ENCODE results near the gene CARM1.
"Not testable (repeated sequence)": the region's sequence is repeated elsewhere in the genome, so short reads cannot be mapped to it uniquely, and the experiment has no call there.

CARM1 gene

DNA sequence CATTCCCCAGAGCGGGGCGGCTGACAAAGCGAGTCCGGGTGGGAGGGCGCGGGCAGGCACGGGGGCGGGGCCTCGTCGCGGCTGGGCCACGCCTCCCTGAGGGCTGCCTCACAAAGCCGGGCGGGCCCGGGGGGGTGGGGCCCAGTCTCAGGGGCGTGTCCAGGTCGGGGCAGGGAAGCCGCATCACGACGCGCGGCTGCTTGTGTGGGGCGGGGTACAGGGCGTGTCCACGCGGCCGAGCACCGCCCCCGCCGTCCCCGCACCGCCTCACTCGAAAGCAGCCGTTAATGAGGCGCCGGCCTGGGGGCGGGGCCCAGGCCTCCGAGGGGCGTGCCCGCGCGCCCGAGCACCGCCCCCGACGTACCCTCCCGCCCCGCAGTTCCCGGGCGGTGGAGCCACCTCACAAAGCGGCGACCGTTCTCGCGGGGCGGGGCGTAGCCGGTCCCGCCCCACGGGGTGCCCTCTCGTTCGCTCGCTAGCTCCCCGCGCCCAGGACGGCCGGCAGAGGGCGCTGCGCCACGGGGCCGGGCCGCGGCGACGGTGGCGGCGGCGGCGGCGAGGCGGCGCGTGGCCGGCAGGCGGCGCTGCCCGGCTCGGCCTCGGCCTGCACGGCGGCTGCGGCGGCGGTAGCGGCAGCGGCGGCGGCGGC, at the start of gene CARM1:
Gene CARM1, plus strand, starts transcription at position 599 of the 649 bp plus-strand sequence. CDS start 150 bp downstream, outside the sequence.
- peak; percentile 94 for DNase-seq

DNA sequence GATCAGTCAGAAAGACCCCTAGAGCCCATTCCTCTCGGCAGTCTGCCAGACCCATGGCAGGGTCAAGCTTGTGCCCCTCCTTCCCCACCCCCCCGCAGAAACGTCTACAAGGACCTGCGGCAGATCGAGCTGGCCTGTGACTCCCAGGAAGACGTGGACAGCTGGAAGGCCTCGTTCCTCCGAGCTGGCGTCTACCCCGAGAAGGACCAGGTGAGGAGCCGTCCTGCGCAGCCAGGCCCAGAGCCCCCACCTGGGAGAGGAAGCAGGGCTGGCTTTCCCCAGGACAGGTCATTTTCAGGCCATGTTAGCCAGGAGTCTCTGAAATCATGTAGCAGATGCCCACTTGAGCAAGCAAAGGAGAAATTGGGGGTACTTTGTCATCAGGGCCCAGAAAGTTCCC, 47.7 kb upstream of the CARM1 start:
- no peak for DNase-seq

DNA sequence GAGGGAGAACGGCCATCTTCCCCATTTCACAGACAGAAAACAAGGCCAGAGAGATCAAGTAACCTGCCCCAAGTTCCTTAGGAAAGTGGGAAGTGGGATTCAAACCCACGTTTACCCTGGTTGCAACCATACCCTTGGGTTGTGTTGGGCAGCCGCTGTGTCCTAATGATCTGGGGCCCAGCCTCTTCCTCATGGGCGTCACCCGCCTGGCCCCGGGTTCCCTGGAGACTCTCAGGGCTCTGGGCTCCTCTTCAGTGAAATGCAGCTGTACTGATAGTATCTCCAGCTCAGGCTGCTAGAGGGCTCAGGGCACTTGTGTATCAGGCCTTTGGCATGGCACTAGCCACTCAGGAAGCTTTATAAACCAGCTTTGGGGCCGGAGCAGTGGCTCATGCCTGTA, 45.1 kb upstream of the CARM1 start:
- DNase-seq: no peak

DNA sequence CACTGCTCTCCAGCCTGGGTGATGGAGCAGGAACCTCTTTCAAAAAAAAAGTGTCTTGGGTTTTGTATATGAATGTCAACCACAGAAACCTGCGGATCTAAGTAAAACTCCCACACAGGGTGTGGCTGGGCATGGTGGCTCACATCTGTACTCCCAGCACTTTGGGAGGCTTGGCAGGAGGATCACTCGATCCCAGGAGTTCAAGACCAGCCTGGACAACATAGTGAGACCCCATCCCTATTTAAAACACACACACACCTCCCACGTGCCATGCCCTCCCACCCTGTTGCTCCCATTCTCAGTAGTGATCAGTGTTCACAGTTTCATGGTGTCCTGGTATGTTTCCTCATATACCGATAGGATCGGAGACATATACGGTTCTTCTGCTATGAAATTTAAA, 44.5 kb upstream of the CARM1 start:
- no peak for DNase-seq

DNA sequence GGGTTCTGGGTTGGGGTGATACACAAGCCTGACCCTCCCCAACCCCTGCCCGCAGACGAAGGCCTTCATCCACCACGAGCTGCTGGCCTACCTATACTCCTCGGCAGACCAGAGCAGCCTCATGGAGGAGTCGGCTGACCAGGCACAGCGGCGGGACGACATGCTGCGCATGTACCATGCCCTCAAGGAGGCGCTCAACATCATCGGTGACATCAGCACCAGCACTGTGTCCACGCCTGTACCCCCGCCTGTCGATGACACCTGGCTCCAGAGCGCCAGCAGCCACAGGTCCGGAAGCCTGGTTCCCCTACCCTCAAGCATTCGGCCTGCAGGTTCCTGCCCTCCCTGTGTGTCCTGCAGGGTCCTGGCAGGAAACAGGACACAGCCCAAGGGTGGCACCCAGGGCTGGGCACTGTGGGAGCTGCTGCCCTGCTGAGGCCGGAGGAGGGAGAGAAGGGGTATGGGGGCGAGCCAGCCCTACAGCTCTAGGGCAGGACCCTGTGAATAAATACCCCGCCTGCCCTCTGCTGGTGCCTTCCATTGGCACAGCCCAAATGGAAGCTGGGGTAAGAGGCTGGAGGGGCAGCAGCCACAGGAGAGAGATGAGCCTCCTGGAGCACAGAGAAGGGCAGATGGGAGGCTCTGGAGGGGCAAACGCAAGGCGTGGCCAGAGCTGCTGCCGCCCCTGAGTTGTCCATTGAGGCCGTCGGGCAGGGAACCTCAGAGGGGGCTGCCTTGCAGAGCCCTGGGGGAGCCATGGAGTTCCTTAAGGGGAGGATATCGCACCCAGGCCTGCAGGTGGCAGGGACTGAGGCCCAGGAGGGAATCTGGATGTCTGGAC, 42.2 kb upstream of the CARM1 start:
- DNase-seq: no peak

DNA sequence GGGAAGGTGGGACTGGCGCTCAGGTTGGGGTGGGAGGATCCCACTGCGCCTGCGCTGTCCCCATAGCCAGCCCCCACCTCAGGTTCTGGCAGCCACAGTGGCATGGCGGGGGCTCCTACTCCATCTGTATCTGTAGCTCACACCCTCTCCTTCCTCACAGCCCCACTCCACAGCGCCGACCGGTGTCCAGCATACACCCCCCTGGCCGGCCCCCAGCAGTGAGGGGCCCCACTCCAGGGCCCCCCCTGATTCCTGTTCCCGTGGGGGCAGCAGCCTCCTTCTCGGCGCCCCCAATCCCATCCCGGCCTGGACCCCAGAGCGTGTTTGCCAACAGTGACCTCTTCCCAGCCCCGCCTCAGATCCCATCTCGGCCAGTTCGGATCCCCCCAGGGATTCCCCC, 41.4 kb upstream of the CARM1 start:
- DNase-seq: no peak

DNA sequence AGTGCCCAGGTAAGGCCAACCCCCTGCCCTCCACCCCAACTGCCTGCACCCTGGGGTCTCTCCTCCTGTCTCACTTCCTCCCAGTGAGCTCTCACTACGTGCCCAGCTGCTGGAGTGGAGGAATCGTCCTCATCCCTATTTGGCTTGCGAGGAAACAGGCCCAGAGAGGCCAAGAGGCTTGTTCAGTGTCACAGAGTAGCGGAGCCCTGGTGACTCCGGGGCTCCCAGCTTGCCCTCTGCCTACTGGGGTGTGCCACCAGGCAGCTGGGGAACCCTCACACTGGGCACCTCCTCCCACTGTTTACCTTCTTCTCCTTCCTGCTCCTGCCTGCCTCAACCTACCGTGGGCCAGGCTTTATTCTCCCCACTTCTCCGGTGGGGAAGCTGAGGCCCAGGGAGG, 41.0 kb upstream of the CARM1 start:
- no peak for DNase-seq

DNA sequence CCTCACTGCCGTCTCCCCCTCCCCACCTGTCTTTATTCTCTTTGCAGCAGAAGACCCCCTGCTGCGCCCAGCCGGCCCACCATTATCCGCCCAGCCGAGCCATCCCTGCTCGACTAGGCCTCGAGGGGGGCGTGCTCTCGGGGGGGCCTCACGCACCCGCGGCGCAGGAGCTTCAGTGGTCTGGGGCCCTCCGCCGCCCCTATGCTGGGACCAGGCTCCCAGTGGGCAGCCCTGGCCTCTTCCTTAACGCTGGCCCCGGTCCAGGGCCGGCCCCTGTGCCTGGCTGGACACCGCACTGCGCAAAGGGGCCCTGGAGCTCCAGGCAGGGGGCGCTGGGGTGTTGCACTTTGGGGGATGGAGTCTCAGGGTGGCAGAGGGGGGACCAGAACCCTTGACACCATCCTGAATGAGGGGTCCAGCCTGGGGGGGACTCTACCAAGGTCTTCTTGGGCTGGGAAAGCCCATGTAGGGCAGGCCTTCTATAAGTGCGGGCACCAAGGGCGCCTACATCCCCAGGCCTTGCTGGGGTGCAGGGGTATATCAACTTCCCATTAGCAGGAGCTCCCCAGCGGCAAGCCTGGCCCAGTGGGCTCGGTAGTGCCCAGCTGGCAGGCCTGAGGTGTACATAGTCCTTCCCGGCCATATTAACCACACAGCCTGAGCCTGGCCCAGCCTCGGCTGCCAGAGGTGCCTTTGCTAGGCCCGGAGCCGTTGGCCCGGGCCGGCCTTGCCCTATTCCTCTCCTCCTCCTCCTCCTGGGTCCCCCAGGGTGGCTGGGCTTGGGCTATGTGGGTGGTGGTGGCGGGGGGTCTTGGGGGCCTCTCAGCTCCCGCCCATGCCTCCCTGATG, 40.2 kb upstream of the CARM1 start:
- DNase-seq: no peak

DNA sequence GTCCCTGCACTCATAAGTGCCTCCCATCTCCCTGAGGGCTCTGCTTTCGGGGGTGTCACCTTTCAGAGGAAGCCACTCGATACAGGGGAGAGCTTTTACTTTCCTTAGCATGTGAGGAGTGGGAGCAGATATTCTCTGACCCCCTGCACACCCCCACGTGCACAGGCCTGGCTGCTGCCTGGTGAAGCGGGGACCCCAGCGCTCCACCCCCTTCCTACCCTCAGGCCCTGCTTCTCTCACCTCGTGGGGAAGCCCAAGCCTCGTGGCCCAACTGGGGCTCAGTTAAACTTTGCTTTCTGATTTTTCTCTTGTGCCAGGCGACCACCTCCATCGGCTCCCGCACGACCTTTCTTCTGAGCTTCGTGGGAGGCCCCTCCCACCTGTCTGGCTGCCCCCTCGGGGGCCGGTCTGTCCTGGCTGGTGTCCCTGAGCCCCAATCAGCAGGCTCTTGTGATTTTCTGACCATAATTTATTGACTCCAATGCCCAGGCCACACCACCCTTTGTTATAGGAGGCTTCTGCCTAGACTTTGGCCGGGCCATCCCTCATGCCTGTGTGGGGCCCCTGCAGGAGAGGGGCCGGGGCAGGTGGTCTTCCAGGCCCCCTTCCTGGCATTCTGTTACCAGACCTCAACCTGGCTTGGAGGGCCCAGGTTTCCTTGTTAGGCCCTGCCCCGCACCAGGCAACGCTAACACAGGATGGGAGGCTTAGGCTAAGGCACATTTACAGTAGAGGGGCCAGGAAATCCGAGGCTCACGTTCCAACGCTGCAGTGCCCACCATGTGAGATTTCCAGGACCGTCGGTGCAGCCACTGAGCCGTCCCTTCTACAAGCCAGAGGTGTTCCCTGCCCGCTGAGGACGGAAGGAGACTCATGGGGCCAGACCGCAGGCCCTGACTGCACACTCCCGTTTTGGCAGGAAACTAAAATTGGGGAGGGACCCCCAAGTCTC, 39.1 kb upstream of the CARM1 start:
- no peak for DNase-seq

DNA sequence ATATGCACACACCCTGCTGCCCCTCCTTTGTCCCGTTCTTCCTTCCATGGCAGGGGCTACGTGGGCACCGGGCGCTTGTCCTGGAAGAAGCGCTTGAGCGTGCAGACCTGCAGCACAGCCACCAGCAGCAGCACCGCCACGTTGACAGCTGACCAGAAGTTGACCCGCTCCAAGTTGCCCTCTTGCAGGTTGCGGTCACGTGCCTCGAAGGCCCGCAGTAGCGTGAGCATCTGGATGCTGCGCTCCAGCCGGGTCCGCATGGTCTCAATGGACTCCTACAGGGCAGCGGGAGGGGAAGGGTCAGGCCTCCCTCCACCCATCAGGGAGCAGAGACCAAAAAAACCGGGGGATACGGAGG, 38.4 kb upstream of the CARM1 start:
- no peak for DNase-seq

DNA sequence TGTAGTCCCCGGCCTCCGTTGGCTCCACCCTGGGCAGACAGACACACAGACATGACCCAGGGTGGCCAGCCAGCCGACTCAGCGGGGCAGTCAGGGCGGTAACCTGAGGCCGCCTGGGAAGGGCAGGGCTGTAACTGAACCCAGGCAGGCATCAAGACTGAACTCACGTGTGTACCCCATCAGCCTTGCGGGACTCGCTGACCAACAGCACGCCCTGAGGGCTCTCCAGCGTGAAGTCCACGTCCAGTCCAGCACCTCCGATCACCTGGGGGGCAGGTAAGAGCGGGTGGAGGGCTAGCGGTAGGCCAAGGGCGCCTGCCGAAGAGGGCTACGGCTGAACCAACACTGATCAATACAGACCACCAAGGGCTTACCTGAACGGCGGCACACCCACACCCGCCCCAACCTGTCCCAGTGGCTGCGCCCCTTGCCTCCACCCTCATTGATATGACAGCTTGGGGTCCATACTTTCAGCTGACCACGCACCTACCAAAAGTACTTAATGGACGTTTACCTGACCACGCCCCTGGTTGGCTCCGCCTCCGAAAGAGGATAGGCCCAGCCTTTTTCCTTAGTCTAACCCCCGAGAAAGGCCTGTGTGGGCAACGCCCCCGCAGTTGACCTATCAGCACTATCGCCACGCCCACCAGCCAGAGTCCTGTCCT, 36.1 kb upstream of the CARM1 start:
- DNase-seq: no peak

DNA sequence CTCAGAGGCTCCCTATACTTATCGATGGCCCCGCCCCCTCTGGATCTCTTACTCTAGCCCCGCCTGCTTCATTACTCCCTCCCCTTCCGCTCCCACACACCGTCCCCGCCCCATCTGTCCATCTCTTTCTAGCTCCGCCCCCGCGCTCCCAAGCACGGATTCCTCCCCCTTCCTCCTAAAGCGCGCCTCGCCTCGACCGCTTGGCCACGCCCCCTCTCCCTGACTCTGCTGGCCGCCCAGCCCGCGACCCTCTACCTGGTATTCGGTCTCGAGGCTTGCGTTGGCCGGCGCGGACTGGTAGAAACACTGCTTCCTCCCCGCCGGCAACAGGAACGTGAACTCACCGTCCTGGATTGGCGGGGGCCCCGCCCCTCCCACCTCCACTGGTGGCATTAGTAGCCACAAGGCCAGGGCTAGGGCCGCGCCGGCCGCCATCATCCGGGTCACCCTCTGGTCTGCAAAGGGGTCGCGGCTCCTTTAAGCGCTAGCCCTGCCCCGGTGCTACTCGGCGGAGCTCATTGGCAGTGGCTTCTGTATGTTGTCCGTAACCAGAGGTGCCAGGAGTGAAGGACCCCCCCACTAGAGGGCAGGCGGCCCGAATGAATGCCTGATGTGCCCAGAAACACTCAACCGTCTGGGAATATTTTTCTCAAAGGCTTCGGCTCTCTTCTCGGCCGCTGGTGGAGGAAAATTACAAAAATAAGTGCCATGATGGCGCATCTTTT, 35.4 kb upstream of the CARM1 start, which contains the start of gene TMED1:
Gene TMED1, minus strand, starts transcription at position 459 of the 725 bp plus-strand sequence. Its CDS starts 21 bp downstream, at position 438.
- peak; percentile 100 for DNase-seq

DNA sequence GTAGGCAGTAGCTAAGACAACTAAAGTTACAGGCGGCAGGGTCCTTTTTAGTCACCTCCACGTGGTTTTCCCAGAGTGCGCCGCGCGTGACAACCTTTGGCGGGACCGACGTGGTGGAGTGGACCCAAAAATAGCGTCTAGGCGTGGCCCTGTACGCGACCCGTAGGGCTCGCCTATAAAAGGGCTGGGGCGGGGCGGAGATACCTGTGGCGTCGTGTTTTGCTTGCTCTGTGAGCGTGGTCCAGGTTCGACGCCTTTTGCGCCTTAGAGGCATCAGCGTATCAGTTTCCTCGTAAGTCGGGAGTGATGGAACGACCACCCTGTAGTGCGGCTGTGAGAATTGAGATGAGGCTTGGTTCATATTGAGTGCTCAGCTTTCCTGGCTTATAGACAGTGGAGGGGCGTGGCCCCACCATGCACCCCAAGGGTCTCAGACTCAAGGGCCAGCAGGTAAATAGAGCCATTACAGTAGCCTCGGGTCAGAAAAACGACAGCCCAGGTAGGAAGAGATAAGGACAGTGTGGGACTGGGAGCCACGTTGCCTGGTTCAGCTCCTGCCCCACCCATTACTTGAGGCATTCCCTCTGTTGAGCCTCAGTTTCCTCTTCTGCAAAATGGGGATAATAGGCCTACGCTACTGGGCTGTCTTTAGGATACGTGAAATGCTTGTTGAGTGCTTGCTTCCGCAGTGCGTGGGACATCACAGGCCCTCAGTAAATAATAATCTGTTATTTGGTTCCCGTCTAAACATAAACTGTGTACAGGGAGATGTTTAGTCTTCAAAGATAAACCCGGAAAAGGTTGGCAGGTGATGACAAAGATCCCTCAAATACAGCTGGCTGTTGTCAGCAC, 34.6 kb upstream of the CARM1 start:
- peak; percentile 96 for DNase-seq

DNA sequence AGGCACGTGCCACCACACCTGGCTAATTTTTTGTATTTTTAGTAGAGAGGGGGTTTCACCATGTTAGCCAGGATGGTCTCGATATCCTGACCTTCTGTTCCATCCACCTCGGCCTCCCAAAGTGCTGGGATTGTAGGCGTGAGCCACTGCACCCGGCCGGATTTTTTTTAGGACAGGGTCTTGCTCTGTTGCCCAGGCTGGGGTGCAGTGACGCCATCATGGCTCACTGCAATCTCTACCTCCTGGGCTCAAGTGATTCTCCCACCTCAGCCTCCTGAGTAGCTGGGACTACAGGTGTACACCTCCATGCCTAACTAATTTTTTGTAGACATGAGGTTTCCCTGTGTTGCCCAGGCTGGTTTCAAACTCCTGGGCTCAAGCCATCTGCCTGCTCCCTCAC, 33.7 kb upstream of the CARM1 start:
- DNase-seq: not testable (repeated sequence)

DNA sequence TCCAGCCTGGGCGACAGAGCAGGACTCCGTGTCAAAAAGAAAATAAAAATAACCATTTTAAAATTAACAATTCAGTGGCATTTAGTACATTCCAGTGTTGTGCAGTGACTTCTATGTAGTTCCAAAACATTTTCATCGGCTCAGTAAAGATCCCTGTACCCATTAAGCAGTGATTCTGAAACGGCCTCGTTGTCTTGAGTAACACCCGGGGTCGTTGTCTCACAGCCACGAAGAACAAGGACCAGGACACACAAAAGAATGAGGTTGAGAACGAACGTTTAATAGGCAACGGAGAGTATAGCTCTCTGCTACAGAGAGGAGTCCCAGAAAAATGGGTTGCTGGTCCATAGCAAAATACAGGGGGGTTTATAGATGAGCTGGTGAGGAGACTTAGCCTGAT, 33.0 kb upstream of the CARM1 start:
- no peak for DNase-seq

DNA sequence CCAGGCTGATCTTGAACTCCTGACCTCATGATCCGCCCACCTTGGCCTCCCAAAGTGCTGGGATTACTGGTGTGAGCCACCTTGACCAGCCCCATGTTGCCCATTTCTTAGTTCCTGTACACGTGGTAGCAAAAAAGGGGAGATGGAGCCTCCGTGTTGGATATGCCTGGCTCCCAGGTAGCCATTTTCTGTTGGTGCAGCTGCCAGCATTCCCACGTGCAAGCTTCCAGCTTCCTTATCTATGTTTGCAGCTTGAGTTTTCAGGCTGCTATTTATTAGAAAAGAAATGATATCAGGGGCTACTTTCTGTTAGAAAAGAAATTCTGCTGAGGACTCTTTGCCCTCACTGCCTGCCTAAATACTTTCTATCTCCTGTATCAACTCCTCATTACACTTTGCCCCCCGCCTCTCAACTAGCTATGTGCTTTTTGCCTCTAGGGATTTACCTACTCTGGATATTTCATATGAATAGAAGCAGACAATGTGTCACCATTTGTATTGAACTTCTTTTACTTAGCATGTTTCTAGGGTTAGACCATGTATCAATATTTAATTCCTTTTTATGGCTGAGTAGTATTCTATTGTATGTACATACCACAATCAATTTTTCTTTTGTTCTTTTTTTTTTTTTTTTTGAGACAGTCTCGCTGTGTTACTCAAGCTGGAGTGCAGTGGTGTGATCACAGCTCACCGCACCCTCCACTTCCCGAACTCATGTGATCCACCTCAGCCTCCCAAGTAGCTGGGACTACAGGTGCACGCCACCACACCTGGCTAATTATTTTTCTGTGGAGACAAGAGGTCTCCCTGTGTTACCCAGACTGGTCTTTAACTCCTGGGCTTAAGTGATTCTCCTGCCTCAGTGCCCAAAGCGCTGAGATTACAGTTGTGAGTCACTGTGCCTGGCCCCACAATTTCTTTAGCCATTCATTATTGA, 32.0 kb upstream of the CARM1 start:
- DNase-seq: no peak

DNA sequence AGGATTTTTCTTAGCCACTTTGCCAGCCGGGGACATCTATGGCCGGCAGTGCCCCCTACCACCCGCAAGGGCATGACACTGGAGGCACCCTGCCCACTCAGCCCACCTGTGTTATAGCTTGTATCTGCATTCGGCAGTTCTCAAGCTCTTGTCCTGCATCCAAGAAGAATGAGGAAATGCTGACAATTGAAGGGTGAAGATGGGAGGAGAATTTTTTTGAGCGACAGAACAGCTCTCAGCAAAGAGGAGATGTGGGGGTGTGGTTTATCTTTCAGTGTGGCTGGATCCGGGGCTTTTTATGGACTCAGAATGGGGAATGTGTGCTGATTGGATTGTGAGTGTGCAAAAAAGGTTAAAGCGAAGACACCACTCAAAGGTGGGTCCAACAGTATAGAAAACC, 28.6 kb upstream of the CARM1 start:
- no peak for DNase-seq

DNA sequence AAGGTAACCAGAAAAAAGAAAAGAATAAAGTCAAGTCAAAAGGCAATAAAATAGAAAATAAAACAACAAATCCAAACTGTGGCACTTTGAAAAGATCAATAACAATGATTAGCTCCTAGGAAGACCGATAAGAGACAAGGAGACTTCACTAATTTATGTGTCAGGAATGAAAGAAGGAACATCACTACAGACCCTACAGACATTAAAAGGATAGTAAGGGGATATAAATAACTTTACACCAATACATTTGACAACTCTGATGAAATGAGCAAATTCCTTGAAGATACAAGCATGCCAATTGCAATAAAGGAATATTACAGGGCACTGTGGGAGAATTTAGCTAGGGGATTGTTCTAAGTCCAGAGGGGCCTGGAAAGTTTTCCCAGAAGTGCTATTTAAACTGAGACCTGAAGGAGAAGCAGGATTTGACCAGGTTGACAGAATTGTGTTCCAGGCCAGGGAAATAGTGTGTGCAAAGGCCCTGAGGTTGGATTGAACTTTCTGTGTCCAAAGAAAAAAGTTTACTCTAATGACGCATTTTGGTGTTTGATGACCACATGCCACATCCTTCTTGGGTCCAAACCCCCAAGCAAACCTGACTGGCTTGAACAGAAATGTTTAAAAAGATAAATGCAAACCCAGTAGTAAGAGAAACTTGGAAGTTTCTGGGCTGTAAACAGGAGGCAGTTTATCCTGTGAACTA, 24.7 kb upstream of the CARM1 start:
- no peak for DNase-seq
